Fibroblast of lung (primary cell): Measurements from ENCODE around the gene B3GNT7. TPM values are rescaled to one million over a fixed set of nuclear protein-coding genes. Genes with fewer than 3 reads are reported as not detected.

Source experiments
- DNase-seq, 2 donors: peaks; one replicate each; pipeline versions ENCODE4 v3.0.0 to v3.0.0-alpha.2; 2010; ENCODE audit warnings: low read depth in 2 of 2
- H2AFZ ChIP-seq: 2 replicates; pipeline ENCODE4 v1.5.1; 2012; ENCODE audit warnings: low read length, control low read depth, inconsistent platforms
- H3K27ac ChIP-seq: 2 replicates; pipeline ENCODE4 v1.5.1; 2011; ENCODE audit warnings: low read length, control low read depth; ENCODE audit not compliant: insufficient read depth
- H3K27me3 ChIP-seq: 2 replicates; pipeline ENCODE4 v1.5.1; 2011; ENCODE audit warnings: mild to moderate bottlenecking, low read length; ENCODE audit not compliant: control insufficient read depth, insufficient read depth
- H3K36me3 ChIP-seq: 2 replicates; pipeline ENCODE4 v1.5.1; 2011; ENCODE audit warnings: low read length; ENCODE audit not compliant: control insufficient read depth, insufficient read depth
- H3K4me1 ChIP-seq: 2 replicates; pipeline ENCODE4 v1.5.1; 2011; ENCODE audit warnings: low read length; ENCODE audit not compliant: control insufficient read depth, insufficient read depth; ENCODE audit errors: extremely low read depth
- H3K4me2 ChIP-seq: 2 replicates; pipeline ENCODE4 v1.5.1; 2011; ENCODE audit warnings: low read length, control low read depth; ENCODE audit not compliant: insufficient read depth; ENCODE audit errors: extremely low read depth
- H3K4me3 ChIP-seq, 4 experiments: fragments of 200-600 bp in 1 of 4; sonication (generic) in 1 of 4; replicated peaks in 1 of 4; 2 replicates each; pipeline ENCODE4 v1.5.1; 2011 to 2016; ENCODE audit warnings: low read length in 4 of 4, low read depth in 3 of 4, mild to moderate bottlenecking in 3 of 4, control low read depth in 2 of 4, inconsistent platforms in 1 of 4, mixed read lengths in 1 of 4; ENCODE audit not compliant: insufficient read depth in 1 of 4; ENCODE audit errors: control extremely low read depth in 1 of 4
- H3K79me2 ChIP-seq: 2 replicates; pipeline ENCODE4 v1.5.1; 2012; ENCODE audit warnings: mild to moderate bottlenecking, low read length, inconsistent platforms; ENCODE audit not compliant: control insufficient read depth, insufficient read depth
- H3K9ac ChIP-seq: 2 replicates; pipeline ENCODE4 v1.5.1; 2011; ENCODE audit warnings: mild to moderate bottlenecking, low read length, control low read depth; ENCODE audit not compliant: insufficient read depth
- H3K9me3 ChIP-seq: 2 replicates; pipeline ENCODE4 v1.5.1; 2012; ENCODE audit warnings: low read depth, low read length; ENCODE audit not compliant: control insufficient read depth, insufficient read depth
- H4K20me1 ChIP-seq: 2 replicates; pipeline ENCODE4 v1.5.1; 2011; ENCODE audit warnings: low read length; ENCODE audit not compliant: control insufficient read depth, insufficient read depth; ENCODE audit errors: extremely low read depth
- CTCF ChIP-seq, 2 donors: IDR thresholded peaks in 1 of 2; conservative IDR thresholded peaks in 1 of 2; 1 replicate in 1 of 2; 2 replicates in 1 of 2; pipeline ENCODE4 v1.5.1; 2011 to 2012; ENCODE audit warnings: low read length in 2 of 2, control low read depth in 1 of 2, inconsistent platforms in 1 of 2, low read depth in 1 of 2, mild to moderate bottlenecking in 1 of 2
- EZH2 ChIP-seq: IDR thresholded peaks from 2 replicates; pipeline ENCODE4 v1.5.1; 2012; ENCODE audit warnings: low read length, control low read depth, mild to moderate bottlenecking; ENCODE audit errors: missing control alignments
- polyA plus RNA-seq, 2 donors: library from polyadenylated mRNA; depleted of rRNA in 1 of 2; stranded (reverse) in 1 of 2; unstranded in 1 of 2; fragments of >200 nt; gene quantifications; 2 replicates each; pipeline ENCODE4 v1.2.1, GENCODE V29; 2011 to 2012; ENCODE audit warnings: missing spikeins in 1 of 2
- total RNA-seq: library from RNA; depleted of rRNA; stranded (reverse); fragments of >200 nt; gene quantifications from 2 replicates; pipeline ENCODE4 v1.2.1, GENCODE V29; 2014

B3GNT7 gene
- total and polyA plus RNA-seq, 2 donors (not counting 1 experiment from before 2014, with no cell fraction given), result 0.06 to 0.17 TPM

GRCh38 chr2:231394211-231395141 lies 1.0 kb upstream of the B3GNT7 start:
- Histone ChIP-seq H3K4me3 (no peak overlapping the region), H3K27ac (no peak overlapping the region), H3K27me3 (peaks cover 25% of the 10 kb centered on the region), H4K20me1 (no peaks in the 10 kb centered on the region), H2AFZ (no peak overlapping the region), H3K9me3 (no peaks in the 10 kb centered on the region), H3K36me3 (no peaks in the 10 kb centered on the region), H3K4me2 (no peak overlapping the region), H3K9ac (no peak overlapping the region), H3K4me1 (no peaks in the 10 kb centered on the region), H3K79me2 (no peaks in the 10 kb centered on the region)
- DNase-seq, result no peak
- TF ChIP-seq EZH2, result no peak
- no peak for TF ChIP-seq CTCF (conservative IDR thresholded peaks at IDR 0.05 in 1 of 2, IDR thresholded peaks at IDR 0.05 in 1 of 2; ENCODE audit: low read depth in 1 of 2, low read length in 2 of 2)

- Histone ChIP-seq H3K27me3 (peaks cover 25% of the 10 kb centered on the region), H3K9ac (no peak overlapping the region), H4K20me1 (no peaks in the 10 kb centered on the region), H3K27ac (no peak overlapping the region), H2AFZ (no peak overlapping the region), H3K4me1 (no peaks in the 10 kb centered on the region), H3K4me2 (no peak overlapping the region), H3K36me3 (no peaks in the 10 kb centered on the region), H3K9me3 (no peaks in the 10 kb centered on the region), H3K4me3 (no peak overlapping the region), H3K79me2 (no peaks in the 10 kb centered on the region)
- TF ChIP-seq EZH2 (no peak), CTCF (conservative IDR thresholded peaks at IDR 0.05 in 1 of 2, IDR thresholded peaks at IDR 0.05 in 1 of 2; ENCODE audit: low read depth in 1 of 2, low read length in 2 of 2) (no peak)
- no peak for DNase-seq
These were observed 730 bp downstream of the B3GNT7 start for GRCh38 chr2:231396058-231396821.
